Nucleus accumbens (tissue), 56 donors: ENCODE data around the gene FBXL4.

ENCODE experiments used
- DNase-seq, 56 donors: peaks; one replicate each; lab custom pipeline; 2025; lab: John Stamatoyannopoulos, UW

The FBXL4 gene

GRCh38 chr6:98887650-98888049 lies 60.1 kb downstream of the FBXL4 start:
- DNase-seq: no peak

DNA sequence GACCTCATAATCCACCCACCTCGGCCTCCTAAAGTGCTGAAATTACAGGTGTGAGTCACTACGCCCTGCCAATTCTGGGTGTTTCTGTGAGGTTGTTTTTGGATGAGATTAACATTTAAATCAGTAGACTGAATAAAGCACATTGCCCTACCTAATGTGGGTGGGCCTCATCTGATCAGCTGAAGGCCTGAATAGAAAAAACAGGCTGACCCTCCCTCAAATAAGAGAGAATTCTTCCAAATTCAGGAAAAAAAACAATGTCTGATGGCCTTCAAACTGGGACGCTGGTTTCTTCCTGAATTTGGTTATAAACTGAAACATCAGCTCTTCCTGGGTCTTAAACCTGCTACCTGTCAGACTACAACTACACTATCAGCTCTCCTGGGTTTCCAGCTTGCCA lies 62.4 kb downstream of the FBXL4 start:
- DNase-seq: no peak

- DNase-seq: no peak
Measured at GRCh38 chr6:98880486-98880885, 67.3 kb downstream of the FBXL4 start.

DNA sequence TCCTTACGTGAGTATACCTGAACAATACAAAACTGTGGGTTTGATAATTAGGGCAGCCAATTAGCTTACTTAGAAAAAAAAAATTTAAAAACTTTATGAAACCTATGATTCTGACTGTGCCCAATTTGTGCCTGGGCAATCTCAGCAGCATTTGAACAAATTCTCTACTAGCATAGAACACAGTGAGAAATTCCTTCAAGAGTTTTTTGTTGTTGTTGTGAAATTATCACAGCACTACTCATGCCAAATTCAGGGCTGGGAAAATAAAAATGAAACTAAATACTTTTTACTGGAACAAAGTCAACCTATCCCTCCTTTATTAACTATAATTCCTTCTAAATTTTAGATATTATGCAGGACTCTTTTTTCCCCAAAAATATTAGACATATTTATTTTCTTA lies 70.5 kb downstream of the FBXL4 start:
- no peak for DNase-seq

DNA sequence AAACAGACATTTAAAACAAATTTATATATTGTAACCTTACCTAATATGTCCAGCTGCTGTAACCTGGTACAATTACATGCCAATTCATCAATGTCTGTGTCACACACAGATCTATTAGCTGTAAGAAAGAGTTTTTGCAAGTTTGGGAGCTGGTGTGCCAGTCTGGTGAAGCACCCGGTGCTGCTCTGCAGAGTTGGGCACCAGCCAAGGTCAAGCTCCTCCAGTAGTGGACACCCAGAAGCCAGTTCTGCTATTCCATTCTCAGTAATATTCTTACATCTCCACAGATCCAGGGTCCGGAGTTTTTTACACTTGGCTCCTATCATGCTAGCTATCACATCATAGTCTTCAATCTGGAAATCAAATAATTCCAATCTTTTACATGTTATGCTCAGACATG lies 72.4 kb downstream of the FBXL4 start:
- peak in 13 of 56 donors; percentile 2 to 34 (median 3) for DNase-seq

DNA sequence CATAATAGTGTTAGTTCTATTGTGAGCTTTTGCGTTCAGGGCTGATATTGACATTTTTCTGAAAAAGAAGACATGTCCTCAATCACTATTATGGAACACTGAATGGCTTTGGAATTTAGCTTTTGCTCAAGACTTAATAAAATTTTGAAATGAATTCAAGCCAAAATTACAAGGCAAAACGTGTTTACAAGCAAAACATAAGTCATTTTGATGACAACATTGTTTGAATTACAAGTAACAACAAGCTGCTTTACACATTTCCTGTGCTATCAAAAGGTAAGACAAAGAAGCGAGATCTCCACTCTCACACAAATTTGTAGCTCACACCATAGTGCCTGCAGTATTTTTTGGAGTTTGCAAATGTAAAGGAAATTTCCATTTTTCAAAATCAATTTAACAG lies 75.9 kb downstream of the FBXL4 start:
- DNase-seq: no peak

DNA sequence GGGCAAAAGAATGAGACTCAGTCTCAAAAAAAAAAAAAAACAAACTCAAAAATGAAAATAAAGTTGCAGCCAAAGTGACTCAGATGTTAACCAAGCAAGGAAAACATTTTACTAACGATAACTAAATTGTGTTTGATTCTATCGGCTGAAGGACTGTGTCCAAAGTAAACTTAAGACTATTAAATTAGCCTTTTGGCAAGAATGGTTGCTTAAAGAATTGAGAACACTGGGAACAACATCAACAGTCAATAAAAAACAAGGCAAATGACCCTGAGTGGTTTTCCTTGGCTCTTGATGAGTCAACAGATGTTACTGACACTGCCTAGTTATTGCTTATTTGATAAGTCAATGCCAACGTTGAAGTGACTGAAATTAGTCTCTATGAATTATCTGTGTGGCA lies 76.7 kb downstream of the FBXL4 start:
- DNase-seq: no peak

GRCh38 chr6:98864497-98864896 lies 83.2 kb downstream of the FBXL4 start:
- no peak for DNase-seq

- DNase-seq: no peak
Measured at GRCh38 chr6:98848539-98849242, 99.1 kb downstream of the FBXL4 start.

- peak in 1 of 56 donors; percentile 15 for DNase-seq
Measured at GRCh38 chr6:98847779-98848538, 99.8 kb downstream of the FBXL4 start.

GRCh38 chr6:98847416-98847778 lies 100.3 kb downstream of the FBXL4 start:
- no peak for DNase-seq

- no peak for DNase-seq
Measured at GRCh38 chr6:98846021-98846380, 101.7 kb downstream of the FBXL4 start.

DNA sequence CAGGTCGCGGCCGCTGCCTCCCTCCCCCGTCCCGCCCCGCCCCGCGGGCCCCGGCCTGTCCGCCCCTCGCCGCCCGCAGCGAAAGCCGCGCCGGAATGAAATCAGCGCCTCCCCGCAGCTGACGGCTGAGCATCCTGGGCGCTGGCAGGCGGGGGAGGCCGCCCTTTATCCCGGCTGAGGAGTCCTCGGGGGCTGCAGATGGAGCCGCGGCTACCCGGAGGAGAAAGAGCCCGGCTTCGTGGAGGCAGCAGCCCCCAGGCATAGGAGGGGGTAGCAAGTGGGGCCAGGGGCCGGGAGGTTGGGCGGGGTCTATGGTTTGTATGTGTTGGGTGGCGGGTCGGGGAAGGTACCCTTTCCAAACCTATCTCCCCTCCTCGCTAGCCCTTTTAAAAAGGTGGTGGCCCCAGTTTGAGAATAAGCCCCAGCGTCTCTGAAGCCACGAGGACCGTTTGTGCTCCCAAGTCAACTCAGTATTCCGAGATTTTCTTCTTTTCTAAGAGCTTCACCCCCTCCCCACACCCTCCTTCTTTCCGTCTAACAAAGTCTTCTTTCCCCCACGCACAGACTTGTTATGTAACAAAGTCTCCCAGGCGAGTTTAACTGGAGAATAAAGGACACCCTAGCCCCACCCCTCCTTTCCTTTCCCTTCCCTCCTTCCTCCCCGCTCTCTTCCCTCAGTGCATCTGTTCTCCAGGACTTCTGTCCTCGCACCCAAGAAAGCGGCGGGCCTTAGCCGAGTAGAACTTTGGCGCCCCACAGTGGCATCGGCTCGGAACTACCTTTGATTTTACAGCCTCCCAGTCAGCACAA lies 102.3 kb downstream of the FBXL4 start:
- peak in 49 of 56 donors; percentile 36 to 95 (median 83) for DNase-seq

DNA sequence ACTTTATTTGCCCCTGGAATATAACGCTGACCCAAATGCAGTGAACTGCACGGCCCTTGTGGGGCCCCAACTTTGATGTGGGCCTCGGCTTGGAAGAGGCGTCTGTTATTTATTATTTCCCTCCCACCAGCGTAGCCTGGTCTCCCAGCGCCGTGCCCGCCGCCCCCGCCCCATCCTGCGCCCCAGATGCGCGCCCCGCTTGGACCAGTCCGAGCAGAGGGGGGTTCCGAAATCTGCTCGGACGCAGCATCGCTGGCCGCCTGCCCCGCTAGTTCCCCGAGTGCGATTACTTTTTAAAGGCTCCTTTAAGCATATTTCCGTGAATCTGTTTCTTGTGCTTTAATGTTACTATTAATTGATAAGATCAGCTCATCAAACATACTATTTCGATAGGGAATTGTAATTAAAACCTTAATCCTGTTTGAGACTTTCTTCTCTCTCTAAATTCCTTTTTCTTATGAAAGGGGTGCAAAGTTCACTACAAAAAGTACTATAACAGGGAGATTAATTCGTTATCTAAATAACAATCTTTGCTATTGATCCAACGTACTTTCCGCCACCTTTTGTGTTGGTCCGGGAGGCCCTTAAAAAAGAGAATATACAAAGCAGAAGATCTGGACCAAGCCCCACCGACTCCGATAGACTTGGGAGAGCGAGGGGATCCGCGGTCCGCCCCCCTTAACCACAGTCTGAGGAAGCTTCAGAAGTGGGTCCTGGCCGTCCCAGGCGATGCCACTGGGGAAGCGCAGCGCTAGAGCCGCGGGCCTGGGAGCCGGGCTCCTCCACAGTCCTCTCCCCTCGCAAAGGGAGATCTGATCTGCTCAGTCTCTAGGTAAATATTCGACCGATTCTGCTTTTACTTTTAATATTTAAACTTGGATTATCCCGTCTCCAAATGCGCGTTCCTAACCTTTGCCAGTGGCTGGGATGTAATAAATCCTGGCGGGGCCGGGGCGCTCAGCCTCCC lies 103.2 kb downstream of the FBXL4 start:
- DNase-seq: peak in 9 of 56 donors; percentile 28 to 74 (median 47)

- peak in 17 of 56 donors; percentile 26 to 85 (median 50) for DNase-seq
Measured at GRCh38 chr6:98843271-98844243, 104.2 kb downstream of the FBXL4 start.

GRCh38 chr6:98842342-98843180 lies 105.2 kb downstream of the FBXL4 start:
- peak in 9 of 56 donors; percentile 31 to 62 (median 44) for DNase-seq

DNA sequence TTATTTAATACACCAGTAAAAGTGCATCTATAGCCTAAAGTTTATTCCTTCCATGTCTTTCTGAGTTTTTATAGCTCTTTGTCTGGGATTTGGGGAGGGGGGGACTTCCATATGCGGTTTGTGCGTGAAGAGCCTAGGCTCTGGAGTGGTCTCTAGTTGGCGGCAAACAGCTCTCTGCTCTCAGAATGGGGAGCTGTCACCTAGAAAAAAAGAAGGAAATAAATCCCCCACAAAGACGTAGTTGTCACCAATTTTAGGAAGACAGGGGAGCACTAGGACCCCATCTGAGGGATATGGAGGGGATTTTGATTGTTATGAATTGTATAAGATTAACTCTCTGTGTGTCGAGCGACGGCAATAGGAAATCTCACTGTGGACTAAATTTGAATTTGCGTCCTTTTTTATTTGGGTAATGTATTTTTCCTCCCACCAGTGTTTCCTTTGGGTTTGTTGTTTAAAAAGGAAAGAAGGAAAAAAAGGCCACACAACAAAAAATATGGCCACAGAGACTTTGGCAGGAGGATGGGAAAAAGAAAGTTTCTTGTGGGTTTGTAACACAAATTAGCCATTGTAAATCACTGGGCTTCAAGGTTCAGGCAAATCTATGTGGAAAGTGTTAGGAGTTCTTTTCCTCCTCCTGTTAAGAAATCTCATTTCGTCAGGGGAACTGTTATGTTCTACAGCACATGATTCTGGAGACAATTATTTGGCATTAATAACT lies 106.0 kb downstream of the FBXL4 start:
- no peak for DNase-seq
